Suprapubic skin (tissue), 4 donors: ENCODE results near the gene SLC10A3.

Source experiments
- POLR2A ChIP-seq, 2 donors: fragments of 450-650 bp; IDR thresholded peaks; one replicate each; pipeline ENCODE4 v1.6.1; 2017; ENCODE audit warnings: antibody characterized with exemption in 2 of 2, mild to moderate bottlenecking in 2 of 2, moderate library complexity in 2 of 2
- POLR2AphosphoS5 ChIP-seq, 3 donors: sonication (generic); formaldehyde crosslinking; IDR thresholded peaks; one replicate each; pipeline ENCODE4 v1.6.1; 2017; ENCODE audit warnings: antibody characterized with exemption in 3 of 3
- TF ChIP-seq, protein P1 (sequence below), 2 donors: fragments of 200-600 bp in 1 of 2; fragments of 450-650 bp in 1 of 2; sonication (generic) in 1 of 2; IDR thresholded peaks; one replicate each; pipeline ENCODE4 v1.5.1; 2016 to 2019; ENCODE audit warnings: antibody characterized with exemption in 2 of 2, mild to moderate bottlenecking in 1 of 2, moderate library complexity in 1 of 2

DNA sequence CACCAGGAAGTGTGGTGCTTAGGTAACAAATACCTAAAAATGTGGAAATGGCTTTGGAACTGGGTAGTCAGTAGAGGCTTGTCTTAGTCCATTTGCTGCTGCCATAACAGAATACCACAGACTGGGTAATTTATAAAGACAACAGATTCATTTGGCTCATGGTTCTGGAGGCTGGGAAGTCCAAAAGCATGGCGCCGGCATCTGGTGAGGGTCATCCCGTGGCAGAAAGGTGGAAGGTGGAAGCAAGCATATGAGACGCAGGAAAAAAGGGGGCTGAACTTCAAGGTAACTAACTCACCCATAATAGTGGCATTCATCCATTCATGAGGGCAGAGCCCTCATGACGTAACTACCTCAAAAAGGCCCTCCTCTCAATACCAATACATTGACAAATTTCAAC is 19.0 kb upstream of the SLC10A3 start:
- no peak for TF ChIP-seq POLR2A (IDR thresholded peaks at IDR 0.05)
- TF ChIP-seq, protein P1, sequence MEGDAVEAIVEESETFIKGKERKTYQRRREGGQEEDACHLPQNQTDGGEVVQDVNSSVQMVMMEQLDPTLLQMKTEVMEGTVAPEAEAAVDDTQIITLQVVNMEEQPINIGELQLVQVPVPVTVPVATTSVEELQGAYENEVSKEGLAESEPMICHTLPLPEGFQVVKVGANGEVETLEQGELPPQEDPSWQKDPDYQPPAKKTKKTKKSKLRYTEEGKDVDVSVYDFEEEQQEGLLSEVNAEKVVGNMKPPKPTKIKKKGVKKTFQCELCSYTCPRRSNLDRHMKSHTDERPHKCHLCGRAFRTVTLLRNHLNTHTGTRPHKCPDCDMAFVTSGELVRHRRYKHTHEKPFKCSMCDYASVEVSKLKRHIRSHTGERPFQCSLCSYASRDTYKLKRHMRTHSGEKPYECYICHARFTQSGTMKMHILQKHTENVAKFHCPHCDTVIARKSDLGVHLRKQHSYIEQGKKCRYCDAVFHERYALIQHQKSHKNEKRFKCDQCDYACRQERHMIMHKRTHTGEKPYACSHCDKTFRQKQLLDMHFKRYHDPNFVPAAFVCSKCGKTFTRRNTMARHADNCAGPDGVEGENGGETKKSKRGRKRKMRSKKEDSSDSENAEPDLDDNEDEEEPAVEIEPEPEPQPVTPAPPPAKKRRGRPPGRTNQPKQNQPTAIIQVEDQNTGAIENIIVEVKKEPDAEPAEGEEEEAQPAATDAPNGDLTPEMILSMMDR (IDR thresholded peaks at IDR 0.05) = no peak
- TF ChIP-seq POLR2AphosphoS5 (IDR thresholded peaks at IDR 0.05) = no peak
